ENCODE data around the gene TSPAN1. TPM values are rescaled to one million over a fixed set of nuclear protein-coding genes. Genes with fewer than 3 reads are reported as not detected.

TSPAN1 gene
- total and polyA plus RNA-seq, 2 of the 13 experiments (the other 11 are each of a cell fraction or from before 2014, with no cell fraction given), result 1.7 to 2.9 TPM

GRCh38 chr1:46183079-46183847, 8.4 kb downstream of the TSPAN1 start (continued):
- TF ChIP-seq ELF4 (CRISPR knock-in tag; IDR thresholded peaks at IDR 0.05; ENCODE audit: borderline replicate concordance) (no peak), ZNF207 (IDR thresholded peaks at IDR 0.05; ENCODE audit: borderline replicate concordance) (no peak), ZEB1 (IDR thresholded peaks at IDR 0.05; ENCODE audit: insufficient replicate concordance, low read depth) (peak; percentile 55), CBFB (CRISPR knock-in tag; IDR thresholded peaks at IDR 0.05) (no peak), ZSCAN21 (CRISPR knock-in tag; IDR thresholded peaks at IDR 0.05; ENCODE audit: borderline replicate concordance) (no peak), CTCF (CRISPR knock-in tag; IDR thresholded peaks at IDR 0.05) (peak; percentile 36; the same call in 1 of the 2 replicates), ATF2 (CRISPR knock-in tag; IDR thresholded peaks at IDR 0.05) (no peak), ZIK1 (CRISPR knock-in tag; IDR thresholded peaks at IDR 0.05; ENCODE audit: borderline replicate concordance, low read depth) (no peak), FOXP1 (IDR thresholded peaks at IDR 0.05) (no peak), FOXP1 (CRISPR knock-in tag; IDR thresholded peaks at IDR 0.05) (no peak), HHEX (CRISPR knock-in tag; IDR thresholded peaks at IDR 0.05) (no peak), TAF1 (CRISPR knock-in tag; IDR thresholded peaks at IDR 0.05) (no peak), CENPT (CRISPR knock-in tag; IDR thresholded peaks at IDR 0.05; ENCODE audit: low read depth) (no peak), YEATS4 (CRISPR knock-in tag; IDR thresholded peaks at IDR 0.05; ENCODE audit: borderline replicate concordance) (peak; percentile 73), ZNF598 (CRISPR knock-in tag; IDR thresholded peaks at IDR 0.05; ENCODE audit: borderline replicate concordance) (no peak; the same call in 1 of the 2 replicates)
- TF ChIP-seq, protein P1, sequence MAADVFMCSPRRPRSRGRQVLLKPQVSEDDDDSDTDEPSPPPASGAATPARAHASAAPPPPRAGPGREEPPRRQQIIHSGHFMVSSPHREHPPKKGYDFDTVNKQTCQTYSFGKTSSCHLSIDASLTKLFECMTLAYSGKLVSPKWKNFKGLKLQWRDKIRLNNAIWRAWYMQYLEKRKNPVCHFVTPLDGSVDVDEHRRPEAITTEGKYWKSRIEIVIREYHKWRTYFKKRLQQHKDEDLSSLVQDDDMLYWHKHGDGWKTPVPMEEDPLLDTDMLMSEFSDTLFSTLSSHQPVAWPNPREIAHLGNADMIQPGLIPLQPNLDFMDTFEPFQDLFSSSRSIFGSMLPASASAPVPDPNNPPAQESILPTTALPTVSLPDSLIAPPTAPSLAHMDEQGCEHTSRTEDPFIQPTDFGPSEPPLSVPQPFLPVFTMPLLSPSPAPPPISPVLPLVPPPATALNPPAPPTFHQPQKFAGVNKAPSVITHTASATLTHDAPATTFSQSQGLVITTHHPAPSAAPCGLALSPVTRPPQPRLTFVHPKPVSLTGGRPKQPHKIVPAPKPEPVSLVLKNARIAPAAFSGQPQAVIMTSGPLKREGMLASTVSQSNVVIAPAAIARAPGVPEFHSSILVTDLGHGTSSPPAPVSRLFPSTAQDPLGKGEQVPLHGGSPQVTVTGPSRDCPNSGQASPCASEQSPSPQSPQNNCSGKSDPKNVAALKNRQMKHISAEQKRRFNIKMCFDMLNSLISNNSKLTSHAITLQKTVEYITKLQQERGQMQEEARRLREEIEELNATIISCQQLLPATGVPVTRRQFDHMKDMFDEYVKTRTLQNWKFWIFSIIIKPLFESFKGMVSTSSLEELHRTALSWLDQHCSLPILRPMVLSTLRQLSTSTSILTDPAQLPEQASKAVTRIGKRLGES (CRISPR knock-in tag; IDR thresholded peaks at IDR 0.05; ENCODE audit: borderline replicate concordance), result no peak
- TF ChIP-seq, protein P2, sequence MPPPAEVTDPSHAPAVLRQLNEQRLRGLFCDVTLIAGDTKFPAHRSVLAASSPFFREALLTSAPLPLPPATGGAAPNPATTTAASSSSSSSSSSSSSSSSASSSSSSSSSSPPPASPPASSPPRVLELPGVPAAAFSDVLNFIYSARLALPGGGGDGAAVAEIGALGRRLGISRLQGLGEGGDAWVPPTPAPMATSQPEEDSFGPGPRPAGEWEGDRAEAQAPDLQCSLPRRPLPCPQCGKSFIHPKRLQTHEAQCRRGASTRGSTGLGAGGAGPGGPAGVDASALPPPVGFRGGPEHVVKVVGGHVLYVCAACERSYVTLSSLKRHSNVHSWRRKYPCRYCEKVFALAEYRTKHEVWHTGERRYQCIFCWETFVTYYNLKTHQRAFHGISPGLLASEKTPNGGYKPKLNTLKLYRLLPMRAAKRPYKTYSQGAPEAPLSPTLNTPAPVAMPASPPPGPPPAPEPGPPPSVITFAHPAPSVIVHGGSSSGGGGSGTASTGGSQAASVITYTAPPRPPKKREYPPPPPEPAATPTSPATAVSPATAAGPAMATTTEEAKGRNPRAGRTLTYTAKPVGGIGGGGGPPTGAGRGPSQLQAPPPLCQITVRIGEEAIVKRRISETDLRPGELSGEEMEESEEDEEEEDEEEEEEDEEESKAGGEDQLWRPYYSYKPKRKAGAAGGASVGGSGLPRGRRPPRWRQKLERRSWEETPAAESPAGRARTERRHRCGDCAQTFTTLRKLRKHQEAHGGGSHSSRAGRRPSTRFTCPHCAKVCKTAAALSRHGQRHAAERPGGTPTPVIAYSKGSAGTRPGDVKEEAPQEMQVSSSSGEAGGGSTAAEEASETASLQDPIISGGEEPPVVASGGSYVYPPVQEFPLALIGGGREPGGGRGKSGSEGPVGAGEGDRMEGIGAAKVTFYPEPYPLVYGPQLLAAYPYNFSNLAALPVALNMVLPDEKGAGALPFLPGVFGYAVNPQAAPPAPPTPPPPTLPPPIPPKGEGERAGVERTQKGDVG (CRISPR knock-in tag; IDR thresholded peaks at IDR 0.05; ENCODE audit: borderline replicate concordance), result no peak

All from HepG2 (cell line).